Tibial nerve (tissue), 4 donors: Measurements from ENCODE around the gene SYN1. TPM values are rescaled to one million over a fixed set of nuclear protein-coding genes. Genes with fewer than 3 reads are reported as not detected.

Experiments used
- DNase-seq, 2 donors: peaks; one replicate each; pipeline ENCODE4 v3.0.0-alpha.2; 2019; ENCODE audit warnings: low spot score in 2 of 2
- H3K27ac ChIP-seq, 4 donors: fragments of 200-600 bp; sonication (generic) in 3 of 4; one replicate each; pipeline ENCODE4 v1.5.1; 2017 to 2019; ENCODE audit warnings: mild to moderate bottlenecking in 1 of 4
- H3K27me3 ChIP-seq, 2 donors: fragments of 200-600 bp; sonication (generic) in 1 of 2; one replicate each; pipeline versions ENCODE4 v1.5.1 to v1.6.0; 2017 to 2019
- H3K36me3 ChIP-seq, 3 donors: fragments of 200-600 bp; sonication (generic); one replicate each; pipeline ENCODE4 v1.5.1; 2018 to 2019
- H3K4me1 ChIP-seq, 4 donors: fragments of 200-600 bp; sonication (generic) in 3 of 4; one replicate each; pipeline ENCODE4 v1.5.1; 2017 to 2019
- H3K4me3 ChIP-seq, 4 donors: fragments of 200-600 bp; sonication (generic) in 3 of 4; one replicate each; pipeline ENCODE4 v1.5.1; 2017 to 2019; ENCODE audit warnings: mild to moderate bottlenecking in 1 of 4, moderate library complexity in 1 of 4
- H3K9me3 ChIP-seq, 4 donors: fragments of 200-600 bp; sonication (generic) in 3 of 4; one replicate each; pipeline ENCODE4 v1.5.1; 2017 to 2019
- EP300 ChIP-seq, 2 donors: sonication (generic); formaldehyde crosslinking; IDR thresholded peaks; one replicate each; pipeline ENCODE4 v1.6.1; 2017; ENCODE audit warnings: antibody characterized with exemption in 2 of 2, mild to moderate bottlenecking in 1 of 2
- POLR2A ChIP-seq, 2 donors: fragments of 450-650 bp; IDR thresholded peaks; one replicate each; pipeline ENCODE4 v1.6.1; 2017; ENCODE audit warnings: antibody characterized with exemption in 2 of 2, mild to moderate bottlenecking in 2 of 2, moderate library complexity in 2 of 2
- WGBS, 2 donors: methylation state at CpG; one replicate each; pipeline ENCODE4 v1.1.5; 2018; 5-methylcytosine and 5-hydroxymethylcytosine counted together
- total RNA-seq, 4 donors: library from RNA; depleted of rRNA; stranded (reverse); fragments of >200 nt; gene quantifications; one replicate each; pipeline ENCODE4 v1.1.0, GENCODE V29; 2016
- TF ChIP-seq, protein P1 (sequence below), 5 experiments: fragments of 200-600 bp in 3 of 5; fragments of 450-650 bp in 2 of 5; sonication (generic) in 3 of 5; IDR thresholded peaks; one replicate each; pipeline ENCODE4 v1.5.1; 2016 to 2019; ENCODE audit warnings: antibody characterized with exemption in 5 of 5, mild to moderate bottlenecking in 3 of 5, moderate library complexity in 2 of 5

Gene SYN1
- total RNA-seq, 4 donors from 2014 or later, result 0.42 to 1.2 TPM; not detected in 2

DNA sequence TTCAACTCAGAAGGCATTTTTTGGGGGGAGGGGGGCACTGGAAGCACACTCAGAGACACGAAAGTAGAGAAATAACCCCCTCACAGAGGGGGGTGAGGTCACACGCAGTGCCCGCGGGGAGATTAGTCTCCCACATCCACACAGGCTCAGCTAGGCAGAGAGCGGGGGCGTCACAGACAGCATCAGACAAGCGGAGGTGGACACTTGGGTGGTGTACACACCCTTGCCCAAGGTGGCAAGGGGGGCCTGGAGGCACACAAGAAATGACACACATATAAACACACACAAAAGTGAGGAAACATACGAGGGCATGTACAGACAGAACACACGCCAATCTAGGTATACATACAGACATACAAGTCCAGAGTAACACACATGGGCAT lies 637 bp upstream of the SYN1 start:
- H3K36me3 ChIP-seq, result no peaks in the 10 kb centered on the region
- peaks cover 0 to 10% of the 10 kb centered on the region in 2 donors for H3K27me3 ChIP-seq
- no peak overlapping the region for H3K4me3 ChIP-seq
- no peak for TF ChIP-seq POLR2A (IDR thresholded peaks at IDR 0.05)
- TF ChIP-seq, protein P1, sequence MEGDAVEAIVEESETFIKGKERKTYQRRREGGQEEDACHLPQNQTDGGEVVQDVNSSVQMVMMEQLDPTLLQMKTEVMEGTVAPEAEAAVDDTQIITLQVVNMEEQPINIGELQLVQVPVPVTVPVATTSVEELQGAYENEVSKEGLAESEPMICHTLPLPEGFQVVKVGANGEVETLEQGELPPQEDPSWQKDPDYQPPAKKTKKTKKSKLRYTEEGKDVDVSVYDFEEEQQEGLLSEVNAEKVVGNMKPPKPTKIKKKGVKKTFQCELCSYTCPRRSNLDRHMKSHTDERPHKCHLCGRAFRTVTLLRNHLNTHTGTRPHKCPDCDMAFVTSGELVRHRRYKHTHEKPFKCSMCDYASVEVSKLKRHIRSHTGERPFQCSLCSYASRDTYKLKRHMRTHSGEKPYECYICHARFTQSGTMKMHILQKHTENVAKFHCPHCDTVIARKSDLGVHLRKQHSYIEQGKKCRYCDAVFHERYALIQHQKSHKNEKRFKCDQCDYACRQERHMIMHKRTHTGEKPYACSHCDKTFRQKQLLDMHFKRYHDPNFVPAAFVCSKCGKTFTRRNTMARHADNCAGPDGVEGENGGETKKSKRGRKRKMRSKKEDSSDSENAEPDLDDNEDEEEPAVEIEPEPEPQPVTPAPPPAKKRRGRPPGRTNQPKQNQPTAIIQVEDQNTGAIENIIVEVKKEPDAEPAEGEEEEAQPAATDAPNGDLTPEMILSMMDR (IDR thresholded peaks at IDR 0.05), result no peak
- no peak for TF ChIP-seq EP300 (IDR thresholded peaks at IDR 0.05)
- peaks cover 0 to 2% (median 0%) of the 10 kb centered on the region in 4 donors for H3K4me1 ChIP-seq
- no peak for DNase-seq
- no peaks in the 10 kb centered on the region for H3K9me3 ChIP-seq
- WGBS, 2 donors, result 58 to 62% methylated on average over 8 to 9 of the region's 9 CpGs
- H3K27ac ChIP-seq, result no peak overlapping the region

DNA sequence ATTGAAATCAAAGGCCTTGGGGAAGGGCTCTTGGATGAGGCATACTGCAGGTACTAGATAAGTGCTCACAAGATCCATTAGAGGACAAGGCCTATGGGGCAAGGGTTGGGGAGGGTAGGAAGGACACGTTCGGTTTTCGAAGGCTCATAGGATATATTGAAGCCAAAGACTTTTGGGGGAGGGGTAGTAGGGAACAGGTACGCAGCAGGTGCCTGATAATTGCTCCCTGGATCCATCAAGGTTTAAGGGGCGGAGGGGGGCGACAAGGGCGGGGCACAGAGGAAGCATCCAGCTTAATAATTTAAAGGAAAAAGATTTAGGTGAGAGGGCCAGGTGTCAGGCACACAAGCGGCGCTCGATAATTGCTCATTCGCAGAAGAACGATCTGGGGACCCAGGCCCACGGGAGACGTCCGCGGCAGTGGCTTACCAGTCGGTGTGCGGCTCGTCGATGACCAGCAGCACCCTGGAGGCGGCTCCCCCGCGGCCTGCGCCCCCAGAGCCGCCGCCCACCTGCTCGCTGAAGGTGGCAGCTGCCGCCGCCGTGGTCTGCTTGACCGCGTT lies 653 bp downstream of the SYN1 start:
- 47 to 65% methylated on average over 8 to 32 of the region's 32 CpGs for WGBS, 2 donors
- TF ChIP-seq, protein P1 (IDR thresholded peaks at IDR 0.05), result no peak
- TF ChIP-seq EP300 (IDR thresholded peaks at IDR 0.05), result no peak
- no peak for TF ChIP-seq POLR2A (IDR thresholded peaks at IDR 0.05)
- peaks cover 0 to 10% of the 10 kb centered on the region in 2 donors for H3K27me3 ChIP-seq
- peak overlapping the region in 1 of 4 donors; percentile 44 for H3K4me3 ChIP-seq
- no peaks in the 10 kb centered on the region for H3K36me3 ChIP-seq
- no peak for DNase-seq
- no peak overlapping the region for H3K27ac ChIP-seq
- H3K4me1 ChIP-seq, result peaks cover 0 to 2% (median 0%) of the 10 kb centered on the region in 4 donors
- no peaks in the 10 kb centered on the region for H3K9me3 ChIP-seq

DNA sequence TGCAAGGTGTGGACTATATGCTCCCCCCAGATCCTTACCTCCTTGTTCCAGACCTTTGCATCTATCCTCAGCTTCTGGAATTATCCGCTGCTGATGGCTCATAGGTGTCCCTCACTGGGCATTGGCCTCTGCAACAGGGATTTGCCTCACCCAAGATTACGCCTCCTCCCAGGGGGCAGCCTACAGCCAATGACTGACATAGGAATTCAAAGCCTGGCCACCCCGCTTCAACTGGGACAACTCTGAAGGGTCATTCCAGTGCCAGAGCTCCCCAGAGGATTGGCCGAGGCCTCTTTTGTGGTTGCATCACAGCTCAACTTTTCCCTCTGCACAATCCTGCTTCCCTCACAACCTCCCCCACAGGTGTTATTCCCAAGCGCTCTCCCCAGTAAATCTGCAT lies 5.0 kb downstream of the SYN1 start:
- no peak for DNase-seq
- no peak overlapping the region for H3K27ac ChIP-seq
- no peak overlapping the region for H3K4me3 ChIP-seq
- H3K27me3 ChIP-seq, result no peaks in the 10 kb centered on the region
- TF ChIP-seq, protein P1 (IDR thresholded peaks at IDR 0.05), result no peak
- no peak for TF ChIP-seq POLR2A (IDR thresholded peaks at IDR 0.05)
- TF ChIP-seq EP300 (IDR thresholded peaks at IDR 0.05), result no peak
- H3K4me1 ChIP-seq, result peaks cover 0 to 2% (median 0%) of the 10 kb centered on the region in 4 donors
- WGBS, 2 donors, result 65 to 76% methylated on average over 5 of the region's 5 CpGs
- H3K9me3 ChIP-seq, result no peaks in the 10 kb centered on the region
- H3K36me3 ChIP-seq, result no peaks in the 10 kb centered on the region

DNA sequence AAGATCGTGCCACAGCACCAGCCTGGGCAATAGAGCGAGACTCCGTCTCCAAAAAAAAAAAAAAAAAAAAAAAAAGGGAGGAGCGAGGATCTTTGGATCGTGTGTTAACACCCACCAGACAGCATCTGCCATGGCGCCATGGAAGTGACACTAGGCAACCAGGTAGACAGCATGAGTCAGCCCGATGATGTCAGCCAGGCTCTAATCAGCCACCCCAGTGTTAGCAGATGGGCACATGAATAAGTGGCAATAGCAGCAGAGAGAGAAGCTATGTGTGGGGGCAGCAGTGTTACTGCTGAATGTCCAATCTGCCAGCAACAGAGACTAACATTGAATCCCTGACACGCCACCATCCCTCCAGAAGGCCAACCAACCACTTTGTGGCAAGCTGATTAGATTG lies 6.6 kb downstream of the SYN1 start:
- WGBS, 2 donors, result 80 to 86% methylated on average over 7 to 8 of the region's 8 CpGs
- no peaks in the 10 kb centered on the region for H3K36me3 ChIP-seq
- no peak for DNase-seq
- H3K27ac ChIP-seq, result no peak overlapping the region
- no peaks in the 10 kb centered on the region for H3K27me3 ChIP-seq
- no peak overlapping the region for H3K4me3 ChIP-seq
- H3K9me3 ChIP-seq, result no peaks in the 10 kb centered on the region
- no peak for TF ChIP-seq EP300 (IDR thresholded peaks at IDR 0.05)
- TF ChIP-seq POLR2A (IDR thresholded peaks at IDR 0.05), result no peak
- TF ChIP-seq, protein P1 (IDR thresholded peaks at IDR 0.05), result no peak
- H3K4me1 ChIP-seq, result no peaks in the 10 kb centered on the region

DNA sequence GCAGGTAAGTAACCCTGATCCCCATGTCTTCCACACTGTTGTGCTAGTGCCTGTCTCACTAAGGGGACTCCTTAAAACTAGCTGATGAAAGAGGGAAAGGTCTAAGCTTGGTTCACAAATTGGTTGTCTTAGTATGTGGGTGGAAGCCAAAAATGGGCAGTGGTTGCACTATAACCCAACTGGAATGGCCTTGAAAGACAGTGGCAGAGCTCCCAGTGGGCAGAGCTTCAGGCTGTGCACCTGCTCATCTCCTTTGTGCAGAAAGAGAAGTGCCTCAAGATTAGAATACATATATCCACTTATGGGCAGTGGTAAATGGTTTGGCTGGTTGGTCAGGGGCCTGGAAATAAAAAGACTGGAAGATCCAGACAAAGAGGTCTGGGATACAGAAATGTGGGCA lies 7.2 kb downstream of the SYN1 start:
- no peaks in the 10 kb centered on the region for H3K9me3 ChIP-seq
- no peaks in the 10 kb centered on the region for H3K4me1 ChIP-seq
- no peak for DNase-seq
- H3K27me3 ChIP-seq, result no peaks in the 10 kb centered on the region
- H3K36me3 ChIP-seq, result no peaks in the 10 kb centered on the region
- H3K4me3 ChIP-seq, result no peak overlapping the region
- no peak overlapping the region for H3K27ac ChIP-seq
- no peak for TF ChIP-seq EP300 (IDR thresholded peaks at IDR 0.05)
- TF ChIP-seq POLR2A (IDR thresholded peaks at IDR 0.05), result no peak

DNA sequence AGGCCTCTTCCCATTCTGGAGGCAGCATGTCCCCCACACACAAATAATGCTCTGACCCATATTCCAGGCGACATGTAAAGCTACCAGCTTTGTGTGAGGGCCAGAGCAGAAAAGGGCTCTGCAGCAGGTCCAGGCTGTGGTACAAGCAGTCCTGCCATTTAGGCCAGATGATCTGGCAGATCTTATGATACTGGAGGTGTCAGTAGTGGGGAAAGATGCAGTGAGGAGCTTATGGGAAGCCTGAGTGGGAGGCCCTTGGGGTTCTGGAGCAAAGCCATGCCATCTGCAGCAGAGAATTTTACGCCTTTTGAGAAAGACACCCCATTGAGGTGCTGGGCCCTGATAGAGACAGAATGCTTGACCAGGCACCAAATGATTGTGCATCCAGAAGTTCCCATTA lies 7.7 kb downstream of the SYN1 start:
- DNase-seq, result no peak
- Histone ChIP-seq H3K27me3 (no peaks in the 10 kb centered on the region), H3K36me3 (no peaks in the 10 kb centered on the region), H3K4me1 (no peaks in the 10 kb centered on the region), H3K27ac (no peak overlapping the region), H3K4me3 (no peak overlapping the region), H3K9me3 (no peaks in the 10 kb centered on the region)
- TF ChIP-seq, protein P1 (IDR thresholded peaks at IDR 0.05), result no peak
- TF ChIP-seq POLR2A (IDR thresholded peaks at IDR 0.05), result no peak
- no peak for TF ChIP-seq EP300 (IDR thresholded peaks at IDR 0.05)
- WGBS, 2 donors, result 85 to 100% methylated on average over 1 to 2 of the region's 2 CpGs
